Thyroid gland (tissue), 4 donors: ENCODE results near the gene RNASEH1. TPM values are rescaled to one million over a fixed set of nuclear protein-coding genes. Genes with fewer than 3 reads are reported as not detected.

ENCODE experiments used
- DNase-seq, 2 donors: peaks; one replicate each; pipeline ENCODE4 v3.0.0-alpha.2; 2019
- H3K27ac ChIP-seq, 3 donors: fragments of 200-600 bp; sonication (generic); 1 replicate in 2 of 3; 2 replicates in 1 of 3; pipeline ENCODE4 v1.5.1; 2016 to 2019; ENCODE audit warnings: mild to moderate bottlenecking in 1 of 3, moderate library complexity in 1 of 3
- H3K27me3 ChIP-seq: fragments of 200-600 bp; sonication (generic); one replicate; pipeline ENCODE4 v1.5.1; 2019
- H3K36me3 ChIP-seq, 2 donors: fragments of 200-600 bp; sonication (generic); one replicate each; pipeline ENCODE4 v1.5.1; 2016 to 2019
- H3K4me1 ChIP-seq, 2 donors: fragments of 200-600 bp; sonication (generic); one replicate each; pipeline ENCODE4 v1.5.1; 2017 to 2019
- H3K4me3 ChIP-seq, 3 donors: fragments of 200-600 bp; sonication (generic); replicated peaks in 1 of 3; 1 replicate in 2 of 3; 2 replicates in 1 of 3; pipeline ENCODE4 v1.5.1; 2016; ENCODE audit warnings: mild to moderate bottlenecking in 1 of 3
- H3K9me3 ChIP-seq: fragments of 200-600 bp; sonication (generic); one replicate; pipeline ENCODE4 v1.5.1; 2017
- CTCF ChIP-seq, 6 experiments: fragments of 200-600 bp in 3 of 6; fragments of 450-650 bp in 3 of 6; sonication (generic) in 3 of 6; IDR thresholded peaks; one replicate each; pipeline ENCODE4 v1.5.1; 2016 to 2019; ENCODE audit warnings: antibody characterized with exemption in 6 of 6, mild to moderate bottlenecking in 2 of 6, inconsistent platforms in 1 of 6, moderate library complexity in 1 of 6
- POLR2A ChIP-seq, 2 donors: fragments of 450-650 bp; IDR thresholded peaks; one replicate each; pipeline ENCODE4 v1.6.1; 2017; ENCODE audit warnings: antibody characterized with exemption in 2 of 2, mild to moderate bottlenecking in 2 of 2, moderate library complexity in 1 of 2
- WGBS, 2 donors: methylation state at CpG; one replicate each; pipeline ENCODE4 v1.1.5; 2017; 5-methylcytosine and 5-hydroxymethylcytosine counted together
- intact Hi-C: fragments of 100-400 bp; cut with DNase I; formaldehyde crosslinking; loops from one replicate; pipeline ENCODE4 v1.15.1; 2023
- total RNA-seq, 4 donors: library from RNA; depleted of rRNA; stranded (reverse); fragments of >200 nt; gene quantifications; one replicate each; pipeline ENCODE4 v1.2.3, GENCODE V29; 2016

Gene RNASEH1
- total RNA-seq, 4 donors from 2014 or later = 13.3 to 23.1 (median 19.2) TPM

GRCh38 chr2:3539836-3540235 lies 18.3 kb downstream of the RNASEH1 start:
- Histone ChIP-seq H3K4me3 (no peak overlapping the region), H3K27me3 (no peaks in the 10 kb centered on the region), H3K36me3 (peaks cover 10 to 26% of the 10 kb centered on the region in 2 donors), H3K4me1 (peaks cover 0 to 14% of the 10 kb centered on the region in 2 donors), H3K9me3 (no peaks in the 10 kb centered on the region), H3K27ac (no peak overlapping the region)
- intact Hi-C loops = no loop called here
- TF ChIP-seq CTCF (IDR thresholded peaks at IDR 0.05) (no peak), POLR2A (IDR thresholded peaks at IDR 0.05) (no peak)
- DNase-seq = no peak
- WGBS, 2 donors = 85 to 92% methylated on average over 9 of the region's 9 CpGs

GRCh38 chr2:3536682-3537632 lies 21.2 kb downstream of the RNASEH1 start:
- intact Hi-C loops = no loop called here
- no peak overlapping the region for H3K4me3 ChIP-seq
- H3K27ac ChIP-seq = peak overlapping the region; percentile 69 to 87 (median 72)
- H3K36me3 ChIP-seq = no peaks in the 10 kb centered on the region
- TF ChIP-seq CTCF (IDR thresholded peaks at IDR 0.05) (peak in 2 of 6 experiments; percentile 9 to 17), POLR2A (IDR thresholded peaks at IDR 0.05) (no peak)
- H3K4me1 ChIP-seq = peaks cover 0 to 14% of the 10 kb centered on the region in 2 donors
- DNase-seq = peak in 1 of 2 donors; percentile 19
- WGBS, 2 donors = 76 to 77% methylated on average over 12 to 16 of the region's 16 CpGs
- no peaks in the 10 kb centered on the region for H3K27me3 ChIP-seq
- no peaks in the 10 kb centered on the region for H3K9me3 ChIP-seq

GRCh38 chr2:3535794-3536681 lies 22.1 kb downstream of the RNASEH1 start:
- intact Hi-C loops = no loop called here
- no peaks in the 10 kb centered on the region for H3K36me3 ChIP-seq
- peaks cover 0 to 14% of the 10 kb centered on the region in 2 donors for H3K4me1 ChIP-seq
- no peaks in the 10 kb centered on the region for H3K27me3 ChIP-seq
- H3K4me3 ChIP-seq = no peak overlapping the region
- no peaks in the 10 kb centered on the region for H3K9me3 ChIP-seq
- TF ChIP-seq POLR2A (IDR thresholded peaks at IDR 0.05) (peak in 1 of 2 donors; percentile 7), CTCF (IDR thresholded peaks at IDR 0.05) (no peak)
- H3K27ac ChIP-seq = peak overlapping the region; percentile 69 to 87 (median 72)
- WGBS, 2 donors = 50 to 53% methylated on average over 24 of the region's 24 CpGs
- DNase-seq = peak; percentile 24 to 35

GRCh38 chr2:3535467-3535793 lies 22.7 kb downstream of the RNASEH1 start:
- no peaks in the 10 kb centered on the region for H3K27me3 ChIP-seq
- intact Hi-C loops = no loop called here
- TF ChIP-seq POLR2A (IDR thresholded peaks at IDR 0.05) (no peak), CTCF (IDR thresholded peaks at IDR 0.05) (no peak)

More at GRCh38 chr2:3535467-3535793, 22.7 kb downstream of the RNASEH1 start:
- Histone ChIP-seq H3K4me3 (no peak overlapping the region), H3K9me3 (no peaks in the 10 kb centered on the region), H3K27ac (peak overlapping the region; percentile 69 to 87 (median 72)), H3K4me1 (peaks cover 0 to 14% of the 10 kb centered on the region in 2 donors), H3K36me3 (no peaks in the 10 kb centered on the region)
- DNase-seq = no peak
- WGBS, 2 donors = 79 to 82% methylated on average over 5 of the region's 5 CpGs
